Fibroblast of lung (primary cell): Measurements from ENCODE around the gene BCL3. TPM values are rescaled to one million over a fixed set of nuclear protein-coding genes. Genes with fewer than 3 reads are reported as not detected.

Source experiments
- DNase-seq, 2 donors: peaks; one replicate each; pipeline versions ENCODE4 v3.0.0 to v3.0.0-alpha.2; 2010; ENCODE audit warnings: low read depth in 2 of 2
- H2AFZ ChIP-seq: 2 replicates; pipeline ENCODE4 v1.5.1; 2012; ENCODE audit warnings: low read length, control low read depth, inconsistent platforms
- H3K27ac ChIP-seq: 2 replicates; pipeline ENCODE4 v1.5.1; 2011; ENCODE audit warnings: low read length, control low read depth; ENCODE audit not compliant: insufficient read depth
- H3K27me3 ChIP-seq: 2 replicates; pipeline ENCODE4 v1.5.1; 2011; ENCODE audit warnings: mild to moderate bottlenecking, low read length; ENCODE audit not compliant: control insufficient read depth, insufficient read depth
- H3K36me3 ChIP-seq: 2 replicates; pipeline ENCODE4 v1.5.1; 2011; ENCODE audit warnings: low read length; ENCODE audit not compliant: control insufficient read depth, insufficient read depth
- H3K4me1 ChIP-seq: 2 replicates; pipeline ENCODE4 v1.5.1; 2011; ENCODE audit warnings: low read length; ENCODE audit not compliant: control insufficient read depth, insufficient read depth; ENCODE audit errors: extremely low read depth
- H3K4me2 ChIP-seq: 2 replicates; pipeline ENCODE4 v1.5.1; 2011; ENCODE audit warnings: low read length, control low read depth; ENCODE audit not compliant: insufficient read depth; ENCODE audit errors: extremely low read depth
- H3K4me3 ChIP-seq, 4 experiments: fragments of 200-600 bp in 1 of 4; sonication (generic) in 1 of 4; replicated peaks in 1 of 4; 2 replicates each; pipeline ENCODE4 v1.5.1; 2011 to 2016; ENCODE audit warnings: low read length in 4 of 4, low read depth in 3 of 4, mild to moderate bottlenecking in 3 of 4, control low read depth in 2 of 4, inconsistent platforms in 1 of 4, mixed read lengths in 1 of 4; ENCODE audit not compliant: insufficient read depth in 1 of 4; ENCODE audit errors: control extremely low read depth in 1 of 4
- H3K79me2 ChIP-seq: 2 replicates; pipeline ENCODE4 v1.5.1; 2012; ENCODE audit warnings: mild to moderate bottlenecking, low read length, inconsistent platforms; ENCODE audit not compliant: control insufficient read depth, insufficient read depth
- H3K9ac ChIP-seq: 2 replicates; pipeline ENCODE4 v1.5.1; 2011; ENCODE audit warnings: mild to moderate bottlenecking, low read length, control low read depth; ENCODE audit not compliant: insufficient read depth
- H3K9me3 ChIP-seq: 2 replicates; pipeline ENCODE4 v1.5.1; 2012; ENCODE audit warnings: low read depth, low read length; ENCODE audit not compliant: control insufficient read depth, insufficient read depth
- H4K20me1 ChIP-seq: 2 replicates; pipeline ENCODE4 v1.5.1; 2011; ENCODE audit warnings: low read length; ENCODE audit not compliant: control insufficient read depth, insufficient read depth; ENCODE audit errors: extremely low read depth
- EZH2 ChIP-seq: IDR thresholded peaks from 2 replicates; pipeline ENCODE4 v1.5.1; 2012; ENCODE audit warnings: low read length, control low read depth, mild to moderate bottlenecking; ENCODE audit errors: missing control alignments
- polyA plus RNA-seq, 2 donors: library from polyadenylated mRNA; depleted of rRNA in 1 of 2; stranded (reverse) in 1 of 2; unstranded in 1 of 2; fragments of >200 nt; gene quantifications; 2 replicates each; pipeline ENCODE4 v1.2.1, GENCODE V29; 2011 to 2012; ENCODE audit warnings: missing spikeins in 1 of 2
- total RNA-seq: library from RNA; depleted of rRNA; stranded (reverse); fragments of >200 nt; gene quantifications from 2 replicates; pipeline ENCODE4 v1.2.1, GENCODE V29; 2014
- TF ChIP-seq, protein P1 (sequence below), 2 donors: IDR thresholded peaks in 1 of 2; conservative IDR thresholded peaks in 1 of 2; 1 replicate in 1 of 2; 2 replicates in 1 of 2; pipeline ENCODE4 v1.5.1; 2011 to 2012; ENCODE audit warnings: low read length in 2 of 2, control low read depth in 1 of 2, inconsistent platforms in 1 of 2, low read depth in 1 of 2, mild to moderate bottlenecking in 1 of 2

BCL3 gene
- total and polyA plus RNA-seq, 2 donors (not counting 1 experiment from before 2014, with no cell fraction given) = 6.8 to 20.6 TPM

DNA sequence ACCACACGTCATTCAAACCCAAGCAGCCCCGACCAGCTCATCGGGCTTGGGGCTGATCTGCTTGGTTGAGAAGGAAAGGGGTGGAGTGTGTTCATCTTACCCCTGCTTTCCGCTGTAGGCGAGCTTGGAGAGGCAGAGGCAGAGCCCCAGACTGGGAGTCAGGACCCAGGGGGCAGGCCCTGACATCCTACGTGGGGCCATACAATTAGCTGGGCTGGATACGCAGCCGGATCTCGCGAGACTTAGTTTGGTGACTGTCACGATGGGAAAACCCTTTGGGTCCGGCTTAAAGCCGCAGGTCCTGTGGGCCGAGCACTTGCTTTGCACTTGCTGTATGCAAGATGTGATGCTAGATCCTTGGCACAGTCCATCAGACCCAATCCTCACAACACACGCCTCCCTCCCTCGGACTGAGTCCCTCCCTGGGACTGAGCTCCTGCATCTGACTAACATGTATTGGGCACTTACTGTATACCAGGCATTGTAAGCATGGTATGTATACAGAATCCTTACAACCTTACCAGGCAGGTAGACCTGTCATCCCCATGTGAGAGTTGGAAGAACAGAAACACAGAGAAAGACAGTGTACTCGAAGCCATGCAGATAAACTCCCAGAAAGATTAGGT lies 45.8 kb upstream of the BCL3 start:
- no peaks in the 10 kb centered on the region for H4K20me1 ChIP-seq
- no peaks in the 10 kb centered on the region for H3K79me2 ChIP-seq
- H3K4me1 ChIP-seq = no peaks in the 10 kb centered on the region
- no peaks in the 10 kb centered on the region for H3K9me3 ChIP-seq
- H3K27me3 ChIP-seq = no peaks in the 10 kb centered on the region
- no peak overlapping the region for H3K9ac ChIP-seq
- no peak for DNase-seq
- no peak overlapping the region for H3K4me2 ChIP-seq
- H2AFZ ChIP-seq = no peak overlapping the region
- no peaks in the 10 kb centered on the region for H3K36me3 ChIP-seq
- no peak overlapping the region for H3K4me3 ChIP-seq
- H3K27ac ChIP-seq = no peak overlapping the region
- TF ChIP-seq, protein P1, sequence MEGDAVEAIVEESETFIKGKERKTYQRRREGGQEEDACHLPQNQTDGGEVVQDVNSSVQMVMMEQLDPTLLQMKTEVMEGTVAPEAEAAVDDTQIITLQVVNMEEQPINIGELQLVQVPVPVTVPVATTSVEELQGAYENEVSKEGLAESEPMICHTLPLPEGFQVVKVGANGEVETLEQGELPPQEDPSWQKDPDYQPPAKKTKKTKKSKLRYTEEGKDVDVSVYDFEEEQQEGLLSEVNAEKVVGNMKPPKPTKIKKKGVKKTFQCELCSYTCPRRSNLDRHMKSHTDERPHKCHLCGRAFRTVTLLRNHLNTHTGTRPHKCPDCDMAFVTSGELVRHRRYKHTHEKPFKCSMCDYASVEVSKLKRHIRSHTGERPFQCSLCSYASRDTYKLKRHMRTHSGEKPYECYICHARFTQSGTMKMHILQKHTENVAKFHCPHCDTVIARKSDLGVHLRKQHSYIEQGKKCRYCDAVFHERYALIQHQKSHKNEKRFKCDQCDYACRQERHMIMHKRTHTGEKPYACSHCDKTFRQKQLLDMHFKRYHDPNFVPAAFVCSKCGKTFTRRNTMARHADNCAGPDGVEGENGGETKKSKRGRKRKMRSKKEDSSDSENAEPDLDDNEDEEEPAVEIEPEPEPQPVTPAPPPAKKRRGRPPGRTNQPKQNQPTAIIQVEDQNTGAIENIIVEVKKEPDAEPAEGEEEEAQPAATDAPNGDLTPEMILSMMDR (conservative IDR thresholded peaks at IDR 0.05 in 1 of 2, IDR thresholded peaks at IDR 0.05 in 1 of 2; ENCODE audit: low read depth in 1 of 2, low read length in 2 of 2) = no peak
- no peak for TF ChIP-seq EZH2

DNA sequence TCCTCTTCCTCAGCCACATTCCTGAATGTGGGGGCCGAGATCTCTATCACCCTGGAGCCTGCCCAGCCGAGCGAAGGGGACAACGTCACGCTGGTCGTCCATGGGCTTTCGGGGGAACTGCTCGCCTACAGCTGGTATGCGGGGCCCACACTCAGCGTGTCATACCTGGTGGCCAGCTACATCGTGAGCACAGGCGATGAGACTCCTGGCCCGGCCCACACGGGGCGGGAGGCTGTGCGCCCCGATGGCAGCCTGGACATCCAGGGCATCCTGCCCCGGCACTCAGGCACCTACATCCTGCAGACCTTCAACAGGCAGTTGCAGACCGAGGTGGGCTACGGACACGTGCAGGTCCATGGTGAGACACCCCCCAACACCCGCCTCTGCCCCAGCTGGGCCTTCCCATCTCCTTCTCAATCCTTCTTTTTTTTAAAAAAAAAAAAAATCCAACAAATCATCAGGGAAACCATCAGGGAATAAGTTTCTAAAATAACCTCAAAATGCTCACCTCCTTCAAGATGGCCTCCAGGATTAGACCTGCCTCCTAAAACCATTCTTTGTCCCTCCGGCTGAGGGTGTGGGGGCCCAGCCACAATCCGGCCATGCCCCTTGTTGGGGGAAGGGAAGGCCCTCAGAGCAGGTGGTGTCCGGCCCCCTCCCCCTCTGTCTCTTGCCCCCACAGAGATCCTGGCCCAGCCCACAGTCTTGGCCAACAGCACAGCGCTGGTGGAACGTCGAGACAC lies 45.0 kb upstream of the BCL3 start:
- H3K4me2 ChIP-seq = no peak overlapping the region
- no peaks in the 10 kb centered on the region for H4K20me1 ChIP-seq

DNA sequence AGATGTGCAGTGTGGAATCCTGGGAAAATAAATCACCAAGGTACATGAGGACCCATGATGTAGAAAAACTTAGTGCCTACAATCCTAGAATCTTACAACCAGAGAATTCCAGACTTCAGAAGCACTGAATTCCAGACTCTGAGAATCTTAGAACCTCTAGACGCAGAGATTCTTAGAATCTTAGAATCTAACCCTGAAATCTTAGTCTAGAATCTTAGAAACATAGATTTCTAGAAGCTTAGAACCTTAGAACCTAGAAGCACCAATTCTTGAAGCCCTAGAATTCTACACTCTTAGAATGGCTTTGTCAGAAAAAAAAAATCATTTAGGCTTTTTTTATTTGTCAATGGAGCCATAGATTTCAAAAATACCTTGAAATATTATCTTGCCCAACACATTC lies 43.5 kb upstream of the BCL3 start:
- Histone ChIP-seq H3K79me2 (no peaks in the 10 kb centered on the region), H3K27me3 (no peaks in the 10 kb centered on the region), H3K4me2 (no peak overlapping the region), H3K36me3 (no peaks in the 10 kb centered on the region), H3K9me3 (no peaks in the 10 kb centered on the region), H3K4me3 (no peak overlapping the region), H2AFZ (no peak overlapping the region), H4K20me1 (no peaks in the 10 kb centered on the region), H3K27ac (no peak overlapping the region), H3K4me1 (no peaks in the 10 kb centered on the region), H3K9ac (no peak overlapping the region)
- no peak for DNase-seq
- no peak for TF ChIP-seq EZH2
- TF ChIP-seq, protein P1 (conservative IDR thresholded peaks at IDR 0.05 in 1 of 2, IDR thresholded peaks at IDR 0.05 in 1 of 2; ENCODE audit: low read depth in 1 of 2, low read length in 2 of 2) = no peak

More for the DNA sequence above, 45.0 kb upstream of the BCL3 start:
- H3K4me3 ChIP-seq = no peak overlapping the region
- no peaks in the 10 kb centered on the region for H3K4me1 ChIP-seq
- TF ChIP-seq EZH2 = no peak
- TF ChIP-seq, protein P1 (conservative IDR thresholded peaks at IDR 0.05 in 1 of 2, IDR thresholded peaks at IDR 0.05 in 1 of 2; ENCODE audit: low read depth in 1 of 2, low read length in 2 of 2) = no peak
- no peak for DNase-seq
- no peak overlapping the region for H3K9ac ChIP-seq
- no peaks in the 10 kb centered on the region for H3K9me3 ChIP-seq
- no peaks in the 10 kb centered on the region for H3K79me2 ChIP-seq
- no peak overlapping the region for H2AFZ ChIP-seq
- H3K27ac ChIP-seq = no peak overlapping the region
- H3K36me3 ChIP-seq = no peaks in the 10 kb centered on the region
- no peaks in the 10 kb centered on the region for H3K27me3 ChIP-seq
